Neural crest cell (in vitro differentiated cells): ENCODE data around the gene NDUFAF2. TPM values are rescaled to one million over a fixed set of nuclear protein-coding genes. Genes with fewer than 3 reads are reported as not detected.

Experiments used
- DNase-seq: peaks from one replicate; pipeline ENCODE4 v3.0.0; 2021; ENCODE audit warnings: low read depth, mixed read lengths, low spot score
- H3K27ac Mint-ChIP-seq: one replicate; pipeline ENCODE4 v1.8.0; 2021; ENCODE audit warnings: mild to moderate bottlenecking, mixed read lengths; ENCODE audit not compliant: unreplicated experiment
- H3K27me3 Mint-ChIP-seq: 2 replicates; pipeline ENCODE4 v1.8.0; 2021; ENCODE audit warnings: low read depth, mild to moderate bottlenecking, mixed read lengths
- H3K36me3 Mint-ChIP-seq: 2 replicates; pipeline ENCODE4 v1.8.0; 2021; ENCODE audit warnings: low read depth, mild to moderate bottlenecking, mixed read lengths
- H3K4me1 Mint-ChIP-seq: 2 replicates; pipeline ENCODE4 v1.8.0; 2021; ENCODE audit warnings: mixed read lengths
- H3K4me3 Mint-ChIP-seq: one replicate; pipeline ENCODE4 v1.8.0; 2021; ENCODE audit warnings: mild to moderate bottlenecking, mixed read lengths
- H3K9me3 Mint-ChIP-seq: 2 replicates; pipeline ENCODE4 v1.8.0; 2021; ENCODE audit warnings: mixed read lengths
- CTCF ChIP-seq: fragments of 200-600 bp; sonication (generic); conservative IDR thresholded peaks from 2 replicates; pipeline ENCODE4 v1.5.0; 2021; ENCODE audit warnings: antibody characterized with exemption, mild to moderate bottlenecking
- total RNA-seq: library from RNA; stranded (reverse); gene quantifications from 2 replicates; pipeline ENCODE4 v1.2.1, GENCODE V29; 2021

The NDUFAF2 gene
- total RNA-seq, 1 donor from 2014 or later: 37.7 TPM

GRCh38 chr5:61200582-61201155, 255.7 kb downstream of the NDUFAF2 start:
- Mint-ChIP-seq H3K9me3 (peaks cover 21% of the 10 kb centered on the region), H3K4me3 (no peak overlapping the region), H3K27ac (no peak overlapping the region), H3K27me3 (no peaks in the 10 kb centered on the region), H3K36me3 (peaks cover 14% of the 10 kb centered on the region), H3K4me1 (no peaks in the 10 kb centered on the region)
- no peak for TF ChIP-seq CTCF
- DNase-seq: no peak

- H3K4me1 Mint-ChIP-seq: no peaks in the 10 kb centered on the region
- no peak overlapping the region for H3K27ac Mint-ChIP-seq
- H3K4me3 Mint-ChIP-seq: no peak overlapping the region
- peaks cover 14% of the 10 kb centered on the region for H3K36me3 Mint-ChIP-seq
- no peaks in the 10 kb centered on the region for H3K27me3 Mint-ChIP-seq
- no peak for TF ChIP-seq CTCF
- H3K9me3 Mint-ChIP-seq: peaks cover 25% of the 10 kb centered on the region
- no peak for DNase-seq
These were observed 257.2 kb downstream of the NDUFAF2 start for GRCh38 chr5:61202213-61202612.

Other genes starting within 250 kb of the NDUFAF2 start
- gene DEPDC1B, start 245.0 kb upstream of the NDUFAF2 start, total RNA-seq: 60.4 and 60.9 TPM in 2 replicates
- gene ELOVL7, start 100.9 kb upstream of the NDUFAF2 start, total RNA-seq: 0.42 and 0.96 TPM in 2 replicates
- gene ERCC8, start 135 bp upstream of the NDUFAF2 start, total RNA-seq: 24.0 and 24.1 TPM in 2 replicates
- gene SMIM15, start 217.3 kb downstream of the NDUFAF2 start, total RNA-seq: 54.7 and 64.1 TPM in 2 replicates